Measurements from ENCODE around the gene SLC22A4.

GRCh38 chr5:132370181-132370970 lies 76.2 kb downstream of the SLC22A4 start:
- no peak for TF ChIP-seq CTCF (IDR thresholded peaks at IDR 0.05; ENCODE audit: low read depth, low read length)
- no peak for TF ChIP-seq MYC (IDR thresholded peaks at IDR 0.05; ENCODE audit: low read depth, low read length)
- no peak for TF ChIP-seq MAX (IDR thresholded peaks at IDR 0.05; ENCODE audit: low read depth, low read length)

All from NB4 (cell line).